ENCODE data around the gene SLC9A9.

DNA sequence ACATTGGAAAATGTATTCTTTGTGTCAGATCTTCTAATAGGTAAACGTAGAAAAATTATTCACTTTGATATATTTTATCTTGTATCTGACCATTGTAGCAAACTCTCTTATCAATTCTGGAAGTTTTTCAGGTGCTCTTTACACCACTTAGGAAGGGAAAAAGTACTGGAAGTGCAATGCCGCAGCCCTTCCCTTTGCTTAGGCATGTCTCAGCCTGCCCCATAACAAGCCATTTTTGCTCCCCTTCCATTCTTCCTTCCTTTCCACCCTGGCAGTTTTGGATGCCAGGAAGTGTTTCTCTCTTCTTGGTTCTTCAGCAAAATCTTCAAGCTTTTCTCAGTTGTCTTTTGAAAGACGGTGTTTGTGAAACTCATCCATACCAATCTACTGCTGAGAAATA is 34.9 kb upstream of the SLC9A9 start:
- TF ChIP-seq, protein P1, sequence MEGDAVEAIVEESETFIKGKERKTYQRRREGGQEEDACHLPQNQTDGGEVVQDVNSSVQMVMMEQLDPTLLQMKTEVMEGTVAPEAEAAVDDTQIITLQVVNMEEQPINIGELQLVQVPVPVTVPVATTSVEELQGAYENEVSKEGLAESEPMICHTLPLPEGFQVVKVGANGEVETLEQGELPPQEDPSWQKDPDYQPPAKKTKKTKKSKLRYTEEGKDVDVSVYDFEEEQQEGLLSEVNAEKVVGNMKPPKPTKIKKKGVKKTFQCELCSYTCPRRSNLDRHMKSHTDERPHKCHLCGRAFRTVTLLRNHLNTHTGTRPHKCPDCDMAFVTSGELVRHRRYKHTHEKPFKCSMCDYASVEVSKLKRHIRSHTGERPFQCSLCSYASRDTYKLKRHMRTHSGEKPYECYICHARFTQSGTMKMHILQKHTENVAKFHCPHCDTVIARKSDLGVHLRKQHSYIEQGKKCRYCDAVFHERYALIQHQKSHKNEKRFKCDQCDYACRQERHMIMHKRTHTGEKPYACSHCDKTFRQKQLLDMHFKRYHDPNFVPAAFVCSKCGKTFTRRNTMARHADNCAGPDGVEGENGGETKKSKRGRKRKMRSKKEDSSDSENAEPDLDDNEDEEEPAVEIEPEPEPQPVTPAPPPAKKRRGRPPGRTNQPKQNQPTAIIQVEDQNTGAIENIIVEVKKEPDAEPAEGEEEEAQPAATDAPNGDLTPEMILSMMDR (IDR thresholded peaks at IDR 0.05; ENCODE audit: poor library complexity): no peak
- no peak for TF ChIP-seq EZH2phosphoT487 (IDR thresholded peaks at IDR 0.05; ENCODE audit: low read depth, severe bottlenecking, unreplicated experiment)
